HG02588 (cell line): Measurements from ENCODE around the gene NYNRIN.
"Not testable (repeated sequence)": the region's sequence is repeated elsewhere in the genome, so short reads cannot be mapped to it uniquely, and the experiment has no call there.

Source experiments
- ATAC-seq: cut with Tn5 transposase; IDR thresholded peaks from one replicate; pipeline ENCODE4 v1.9.1; 2021; ENCODE audit warnings: mild to moderate bottlenecking, moderate library complexity; ENCODE audit not compliant: unreplicated experiment

NYNRIN gene

DNA sequence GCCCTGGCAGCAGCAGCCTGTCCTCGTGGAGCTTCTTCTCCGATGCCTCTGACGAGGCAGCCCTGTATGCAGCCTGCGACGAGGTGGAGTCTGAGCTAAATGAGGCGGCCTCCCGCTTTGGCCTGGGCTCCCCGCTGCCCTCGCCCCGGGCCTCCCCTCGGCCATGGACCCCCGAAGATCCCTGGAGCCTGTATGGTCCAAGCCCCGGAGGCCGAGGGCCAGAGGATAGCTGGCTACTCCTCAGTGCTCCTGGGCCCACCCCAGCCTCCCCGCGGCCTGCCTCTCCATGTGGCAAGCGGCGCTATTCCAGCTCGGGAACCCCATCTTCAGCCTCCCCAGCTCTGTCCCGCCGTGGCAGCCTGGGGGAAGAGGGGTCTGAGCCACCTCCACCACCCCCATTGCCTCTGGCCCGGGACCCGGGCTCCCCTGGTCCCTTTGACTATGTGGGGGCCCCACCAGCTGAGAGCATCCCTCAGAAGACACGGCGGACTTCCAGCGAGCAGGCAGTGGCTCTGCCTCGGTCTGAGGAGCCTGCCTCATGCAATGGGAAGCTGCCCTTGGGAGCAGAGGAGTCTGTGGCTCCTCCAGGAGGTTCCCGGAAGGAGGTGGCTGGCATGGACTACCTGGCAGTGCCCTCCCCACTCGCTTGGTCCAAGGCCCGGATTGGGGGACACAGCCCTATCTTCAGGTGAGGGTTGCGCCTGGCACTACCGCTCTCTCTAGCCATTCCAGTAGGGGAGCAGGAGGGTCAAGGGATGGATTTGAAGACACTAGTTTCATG is 28.7 kb upstream of the NYNRIN start:
- no peak for ATAC-seq

DNA sequence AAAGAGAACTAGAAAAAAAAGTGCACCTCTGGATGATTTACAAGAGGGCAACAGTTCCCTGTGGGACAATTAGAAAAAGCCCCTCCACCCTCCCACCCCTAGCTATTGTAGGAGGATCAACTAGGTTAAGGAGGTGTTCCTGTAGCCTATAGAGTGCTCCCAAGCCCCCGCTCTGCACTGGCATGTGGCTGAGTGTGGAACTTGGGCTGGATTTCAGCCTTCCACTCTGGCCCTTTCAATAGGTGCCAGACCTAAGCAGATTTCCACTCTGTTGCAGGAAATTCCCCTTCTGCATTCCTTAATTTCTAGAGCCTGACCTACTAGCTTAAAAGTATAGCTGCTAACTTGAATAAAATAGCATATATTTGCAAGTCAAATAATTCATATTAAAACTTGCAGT is 28.1 kb upstream of the NYNRIN start:
- no peak for ATAC-seq

DNA sequence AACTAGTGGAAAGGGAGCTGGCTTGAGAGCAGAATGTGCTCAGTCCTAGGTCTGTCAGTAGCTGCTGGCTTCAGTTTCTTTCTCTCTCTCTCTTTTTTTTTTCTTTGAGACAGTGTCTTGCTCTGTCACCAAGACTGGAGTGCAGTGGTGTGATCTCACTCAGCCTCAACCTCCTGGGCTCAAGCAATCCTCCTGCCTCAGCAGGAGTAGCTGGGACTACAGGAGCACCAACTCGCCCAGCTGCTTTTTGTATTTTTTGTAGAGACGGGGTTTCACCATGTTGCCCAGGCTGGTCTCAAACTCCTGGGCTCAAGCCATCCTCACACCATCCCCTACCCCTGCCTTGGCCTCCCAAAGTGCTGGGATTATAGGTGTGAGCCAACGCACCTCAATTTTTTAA is 27.2 kb upstream of the NYNRIN start:
- ATAC-seq: not testable (repeated sequence)

DNA sequence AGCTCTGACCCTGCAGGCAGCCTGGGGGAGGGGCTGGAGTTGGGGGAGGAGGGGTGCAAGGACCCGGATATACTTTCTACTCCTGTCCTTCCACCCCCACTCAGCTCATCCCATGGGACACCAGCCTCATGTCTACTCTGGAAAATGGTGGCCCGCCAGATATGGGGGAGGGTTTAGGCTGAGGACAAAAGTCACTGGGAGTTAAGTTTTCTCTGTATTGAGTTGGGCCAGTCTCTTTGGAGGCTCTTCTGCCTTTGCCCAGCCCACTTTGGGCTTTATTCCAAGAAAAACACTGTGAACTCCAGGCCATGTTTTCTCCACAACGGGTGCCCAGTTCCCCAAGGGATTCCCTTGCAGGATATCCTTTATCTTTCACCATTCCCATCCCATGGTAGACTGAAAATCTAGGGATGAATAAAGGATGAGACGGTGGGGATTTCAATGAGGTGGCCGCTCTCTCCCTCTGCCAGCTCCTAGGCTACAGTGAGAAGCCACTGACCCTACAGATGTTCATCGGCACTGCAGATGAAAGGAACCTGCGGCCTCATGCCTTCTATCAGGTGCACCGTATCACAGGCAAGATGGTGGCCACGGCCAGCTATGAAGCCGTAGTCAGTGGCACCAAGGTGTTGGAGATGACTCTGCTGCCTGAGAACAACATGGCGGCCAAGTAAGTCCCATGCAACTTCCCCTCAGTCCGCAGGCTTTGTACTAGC is 25.9 kb upstream of the NYNRIN start:
- ATAC-seq: no peak

DNA sequence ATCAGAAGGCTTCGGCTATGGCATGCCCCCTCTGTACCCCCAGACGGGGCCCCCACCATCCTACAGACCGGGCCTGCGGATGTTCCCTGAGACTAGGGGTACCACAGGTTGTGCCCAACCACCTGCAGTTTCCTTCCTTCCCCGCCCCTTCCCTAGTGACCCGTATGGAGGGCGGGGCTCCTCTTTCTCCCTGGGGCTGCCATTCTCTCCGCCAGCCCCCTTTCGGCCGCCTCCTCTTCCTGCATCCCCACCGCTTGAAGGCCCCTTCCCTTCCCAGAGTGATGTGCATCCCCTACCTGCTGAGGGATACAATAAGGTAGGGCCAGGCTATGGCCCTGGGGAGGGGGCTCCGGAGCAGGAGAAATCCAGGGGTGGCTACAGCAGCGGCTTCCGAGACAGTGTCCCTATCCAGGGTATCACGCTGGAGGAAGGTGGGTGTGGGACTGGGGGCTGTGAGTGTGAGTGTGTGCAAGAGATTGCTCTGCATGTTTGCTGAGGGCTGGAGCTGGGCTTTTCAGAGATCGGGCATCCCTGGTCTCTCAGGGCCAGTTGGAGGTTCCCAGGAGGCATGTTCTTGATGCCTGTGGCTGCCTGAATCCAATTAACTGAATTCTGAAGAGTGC is 22.2 kb upstream of the NYNRIN start:
- ATAC-seq: no peak

DNA sequence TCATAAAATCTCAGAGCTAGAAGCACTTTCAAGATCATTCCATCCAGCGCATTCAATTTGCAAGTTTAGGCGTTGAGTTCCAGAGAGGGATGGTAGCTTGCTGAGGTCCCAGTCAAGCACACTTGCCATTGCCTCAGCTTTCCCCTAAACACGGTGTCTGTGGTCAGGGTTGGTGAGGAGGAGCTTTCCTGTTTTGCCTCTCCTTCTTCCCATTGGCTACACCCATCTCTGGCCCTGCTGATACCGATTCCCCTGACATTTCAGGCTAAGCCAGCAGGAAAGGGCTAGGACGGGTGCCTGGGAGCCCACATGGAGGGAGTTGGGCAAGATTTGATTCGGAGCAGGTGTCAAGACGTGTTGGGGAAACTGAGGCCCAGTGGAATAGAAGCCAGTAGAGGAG is 21.7 kb upstream of the NYNRIN start:
- ATAC-seq: no peak

DNA sequence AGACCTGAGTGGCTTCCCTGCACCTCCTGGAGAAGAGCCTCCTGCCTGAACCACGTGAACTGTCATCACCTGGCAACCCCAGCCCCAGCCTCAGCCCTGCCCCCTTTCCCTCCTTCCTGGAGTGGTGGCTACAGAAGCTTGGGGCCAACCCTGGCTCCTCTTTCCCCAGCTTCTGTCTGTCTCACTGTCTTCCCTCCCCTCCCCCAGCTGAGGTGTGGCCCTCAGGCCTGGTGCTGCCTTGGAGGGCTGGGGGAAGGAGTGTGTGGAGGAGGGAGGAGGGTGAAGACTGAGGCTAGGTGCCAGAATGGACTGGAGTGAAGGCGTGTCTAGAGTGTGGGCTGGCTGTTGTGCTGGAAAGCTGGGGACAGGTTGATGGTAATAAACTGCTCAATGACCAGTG is 21.1 kb upstream of the NYNRIN start:
- ATAC-seq: no peak

DNA sequence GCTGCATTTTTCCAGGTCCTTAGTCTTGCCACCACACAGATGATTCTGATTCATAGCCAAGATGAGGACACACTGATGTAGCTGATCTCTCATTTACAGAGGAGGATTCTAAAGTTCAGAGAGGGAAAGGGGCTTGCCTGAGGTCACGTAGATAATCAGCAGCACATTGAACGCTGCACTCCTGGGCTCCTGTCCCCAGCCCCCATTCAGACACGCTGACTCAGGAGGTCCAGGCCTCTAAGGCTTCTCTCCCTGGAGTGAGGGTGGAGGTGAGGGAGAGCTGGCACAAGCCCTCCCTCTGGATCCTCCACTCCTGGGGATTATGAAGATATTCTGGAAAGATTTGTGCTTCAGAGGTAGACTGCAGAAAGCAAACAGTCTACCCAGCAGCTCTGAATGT is 20.5 kb upstream of the NYNRIN start:
- ATAC-seq: no peak

DNA sequence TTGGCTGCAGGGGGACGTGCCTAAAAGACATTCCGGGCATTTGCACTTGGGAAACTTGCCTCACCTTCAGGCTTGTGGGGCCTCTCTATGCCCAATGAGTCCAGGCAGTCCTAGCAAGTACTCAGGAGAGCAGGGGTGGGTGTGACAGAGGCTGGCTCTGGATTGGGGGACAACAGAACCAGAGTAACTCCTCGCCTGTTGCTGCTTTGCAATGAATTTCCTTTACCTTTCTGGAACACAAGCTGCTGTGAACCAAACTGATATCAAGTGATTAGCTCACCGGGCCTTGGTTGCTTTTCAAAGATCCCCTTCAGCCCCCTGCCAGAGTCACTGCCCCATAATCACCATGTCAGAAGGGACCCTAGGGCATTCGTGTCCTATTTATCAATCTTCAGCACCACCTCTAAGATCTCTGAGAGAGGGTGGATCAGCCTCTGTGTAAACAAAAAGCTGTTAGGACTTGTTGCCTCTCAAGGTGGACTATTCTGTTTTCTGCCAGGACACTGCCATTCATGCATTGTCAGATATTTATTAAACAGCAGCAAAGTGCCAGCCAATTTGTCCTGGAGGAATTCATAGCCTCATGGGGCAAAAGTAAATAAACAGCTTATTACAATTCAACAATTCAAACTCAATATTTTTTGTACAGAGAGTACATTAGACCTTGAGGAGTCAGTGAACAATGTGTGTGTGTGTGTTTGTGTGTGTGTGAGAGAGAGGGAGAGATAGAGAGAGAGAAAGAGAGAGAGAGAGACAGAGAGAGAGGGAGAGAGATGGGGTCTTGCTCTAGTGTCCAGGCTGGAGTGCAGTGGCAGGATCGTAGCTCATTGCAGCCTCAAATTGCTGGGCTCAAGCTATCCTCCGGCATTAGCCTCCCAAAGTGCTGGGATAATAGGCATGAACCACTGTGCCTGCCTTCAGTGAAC is 19.6 kb upstream of the NYNRIN start:
- ATAC-seq: no peak

DNA sequence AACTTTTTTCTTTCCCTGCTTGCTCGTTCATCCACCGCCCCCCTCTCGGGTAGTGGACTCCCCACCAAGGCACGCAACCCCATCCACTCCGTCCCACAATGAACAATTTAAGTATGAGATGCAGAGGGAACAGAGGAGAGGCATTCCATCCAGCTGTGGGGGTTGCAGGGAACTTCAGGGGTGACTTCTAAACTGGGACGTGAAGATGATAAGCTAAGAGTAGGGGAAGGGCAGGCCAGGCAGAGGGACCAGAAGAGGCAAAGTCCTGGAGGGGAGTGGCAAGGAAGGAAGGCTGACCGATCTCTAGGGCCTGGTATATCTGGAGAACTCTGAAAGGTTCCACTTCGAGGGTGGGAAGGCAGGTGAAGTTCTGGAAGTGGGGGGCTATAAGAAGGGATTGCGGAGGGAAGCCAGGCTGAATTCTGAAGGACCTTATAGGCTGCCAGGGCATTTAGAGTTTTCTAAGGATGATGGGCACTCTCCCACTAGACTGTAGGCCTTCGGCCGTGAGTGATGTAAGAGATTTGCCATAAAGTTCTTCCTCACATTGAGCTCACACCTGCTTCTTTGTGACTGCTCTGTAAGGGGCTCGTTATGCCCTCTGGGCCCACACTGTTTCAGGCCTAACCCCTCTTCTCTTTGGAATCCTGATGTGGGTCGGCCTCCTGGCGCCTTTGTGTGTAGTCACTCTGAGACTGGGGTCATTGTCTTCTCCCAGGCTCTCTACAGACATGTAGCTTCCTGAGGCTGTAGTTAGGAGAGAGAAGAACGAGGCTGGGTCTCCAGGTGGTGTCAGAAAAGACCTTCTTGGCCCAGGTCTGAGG is 18.7 kb upstream of the NYNRIN start:
- ATAC-seq: no peak

DNA sequence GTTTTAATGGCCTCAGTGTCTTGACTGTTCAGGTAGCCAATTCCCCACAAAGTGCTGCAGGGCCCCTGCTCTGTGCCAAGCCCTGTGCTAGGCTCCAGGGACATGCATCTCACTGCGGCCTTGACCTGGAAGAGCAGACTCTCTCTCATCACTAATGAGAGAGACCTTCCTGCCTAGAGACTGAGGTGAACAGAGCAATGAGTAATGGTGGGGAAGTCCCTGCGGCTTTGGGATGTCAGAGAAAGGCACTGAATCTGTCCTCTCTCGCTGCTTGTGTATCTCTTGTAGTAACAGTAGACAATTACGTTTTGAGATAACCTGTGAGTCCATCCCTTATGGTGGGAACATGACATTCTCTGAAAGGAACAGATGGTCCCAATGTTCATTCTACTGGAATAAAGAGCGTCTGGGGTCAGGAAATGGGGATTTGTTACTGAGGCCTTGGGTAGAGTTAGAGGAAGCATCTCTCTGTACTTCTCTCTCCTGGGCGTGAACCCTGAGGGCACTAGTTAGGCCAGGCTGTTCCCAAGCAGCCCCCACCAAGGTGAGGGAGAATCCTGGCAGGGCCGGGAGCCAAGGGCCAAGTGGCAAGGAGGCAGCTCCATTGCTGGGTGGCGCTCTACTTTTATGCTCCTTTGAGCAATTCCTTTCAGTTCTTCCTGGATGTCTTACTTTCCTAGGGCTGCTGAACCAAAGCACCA is 17.3 kb upstream of the NYNRIN start:
- no peak for ATAC-seq

DNA sequence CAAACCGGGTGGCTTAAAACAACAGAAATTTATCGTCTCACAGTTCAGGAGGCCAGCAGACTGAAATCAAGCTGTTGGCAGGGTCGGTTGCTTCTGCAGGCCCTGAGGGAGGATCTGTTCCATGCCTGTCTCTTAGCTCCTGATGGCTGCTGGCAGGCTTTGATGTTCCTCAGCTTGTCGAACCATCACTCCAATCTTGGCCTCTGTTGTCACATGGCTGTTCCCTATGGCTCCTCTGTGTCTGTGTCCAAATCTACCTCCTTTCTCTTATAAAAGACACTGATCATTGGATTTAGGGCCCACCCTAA is 16.8 kb upstream of the NYNRIN start:
- ATAC-seq: no peak

DNA sequence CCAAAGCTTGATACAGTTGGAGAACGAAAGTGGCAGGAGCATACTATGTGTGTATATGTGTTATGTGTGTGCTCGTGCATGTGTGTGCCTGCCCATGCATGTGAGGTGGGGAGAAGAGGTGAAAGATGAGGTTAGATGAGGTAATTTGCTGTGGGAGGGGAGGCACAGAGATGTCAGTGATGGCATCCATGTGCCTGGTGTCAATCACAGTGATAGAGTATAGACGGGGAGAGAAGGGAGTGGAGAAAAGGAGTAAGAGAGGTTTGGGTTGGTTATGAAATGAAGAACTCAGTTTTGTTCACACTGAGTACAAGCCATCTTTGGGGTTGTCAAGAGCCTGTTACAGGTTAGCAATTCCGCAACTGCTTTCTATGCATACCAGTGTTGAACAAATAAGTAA is 14.6 kb upstream of the NYNRIN start:
- no peak for ATAC-seq

DNA sequence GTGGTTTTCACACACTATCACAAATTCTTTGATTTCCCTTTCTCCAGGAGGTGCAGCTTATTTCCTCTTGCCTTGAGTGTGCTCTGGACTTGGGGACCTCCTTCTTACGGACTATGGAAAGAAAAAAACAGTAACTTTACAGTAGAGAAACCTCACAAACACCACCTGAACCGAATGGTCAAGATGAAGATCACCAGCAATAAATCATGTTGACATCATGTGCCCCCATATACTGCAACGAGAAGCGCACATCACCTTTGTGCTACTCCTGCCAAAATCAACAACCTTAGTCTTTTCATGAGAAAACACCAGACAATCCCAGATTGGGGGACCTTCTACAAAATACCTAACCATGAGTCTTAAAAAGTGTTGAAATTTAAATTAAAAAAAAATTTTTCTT is 13.3 kb upstream of the NYNRIN start:
- no peak for ATAC-seq

DNA sequence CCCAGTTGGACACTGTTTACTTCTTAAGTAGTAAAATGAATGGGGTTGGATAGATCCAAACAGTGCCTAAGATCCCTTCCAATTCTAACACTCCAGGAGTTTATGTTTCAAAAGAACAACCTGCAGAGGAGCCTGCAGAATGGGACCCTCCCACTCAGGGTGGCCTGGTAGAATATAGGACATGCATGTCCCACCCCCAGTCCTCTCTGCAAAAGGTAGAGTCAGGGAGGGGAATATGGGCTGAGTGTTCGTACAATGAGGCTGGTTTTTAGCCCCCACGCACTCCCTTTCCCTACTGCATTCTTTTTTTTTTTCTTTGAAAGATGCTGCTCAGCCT is 11.8 kb upstream of the NYNRIN start:
- no peak for ATAC-seq

DNA sequence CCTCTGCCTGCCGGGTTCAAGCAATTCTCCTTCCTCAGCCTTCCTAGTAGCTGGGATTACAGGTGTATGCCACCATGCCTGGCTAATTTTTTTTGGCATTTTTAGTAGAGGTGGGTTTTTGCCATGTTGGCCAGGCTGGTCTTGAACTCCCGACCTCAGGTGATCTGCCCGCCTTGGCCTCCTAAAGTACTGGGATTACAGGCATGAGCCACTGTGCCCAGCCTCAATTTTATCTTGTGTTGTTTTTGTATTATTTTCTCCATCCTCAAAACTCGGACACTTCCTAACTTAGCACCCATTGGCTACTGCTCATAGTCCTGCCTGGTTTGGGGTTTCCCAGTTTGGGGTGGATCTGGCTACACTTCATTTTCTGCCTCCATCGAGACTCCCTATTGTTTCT is 11.2 kb upstream of the NYNRIN start:
- not testable (repeated sequence) for ATAC-seq

DNA sequence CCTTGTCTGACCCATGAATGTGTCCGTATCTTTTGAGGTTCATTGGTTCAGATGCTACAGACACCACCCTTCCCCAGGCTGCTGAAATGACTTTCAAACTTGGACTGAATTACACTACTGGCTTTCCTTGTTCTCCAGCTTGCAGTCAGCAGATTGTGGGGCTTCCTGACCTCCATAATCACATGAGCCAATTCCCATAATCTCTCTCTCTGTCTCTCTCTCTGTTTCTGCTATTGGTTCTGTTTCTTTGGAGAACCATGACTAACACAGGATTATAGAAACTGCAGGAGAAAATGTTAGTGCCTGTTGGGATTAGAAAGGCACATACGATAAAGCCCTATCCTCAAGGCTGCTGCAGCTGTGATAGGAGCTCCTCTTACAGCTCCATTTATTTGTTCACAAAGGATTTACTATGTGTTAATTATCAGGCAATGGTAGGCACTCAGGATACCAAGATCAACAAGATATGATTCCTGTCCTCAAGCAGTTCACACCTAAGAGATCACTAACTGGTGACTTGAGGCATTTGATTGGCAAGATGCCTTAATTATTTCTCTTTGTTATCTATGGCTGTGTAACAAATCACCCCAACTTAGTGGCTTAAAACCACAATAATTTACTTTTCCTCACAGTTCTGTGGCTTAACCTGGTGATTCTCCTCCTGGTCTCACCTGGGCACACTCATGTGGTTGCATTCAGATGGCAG is 10.2 kb upstream of the NYNRIN start:
- ATAC-seq: no peak

DNA sequence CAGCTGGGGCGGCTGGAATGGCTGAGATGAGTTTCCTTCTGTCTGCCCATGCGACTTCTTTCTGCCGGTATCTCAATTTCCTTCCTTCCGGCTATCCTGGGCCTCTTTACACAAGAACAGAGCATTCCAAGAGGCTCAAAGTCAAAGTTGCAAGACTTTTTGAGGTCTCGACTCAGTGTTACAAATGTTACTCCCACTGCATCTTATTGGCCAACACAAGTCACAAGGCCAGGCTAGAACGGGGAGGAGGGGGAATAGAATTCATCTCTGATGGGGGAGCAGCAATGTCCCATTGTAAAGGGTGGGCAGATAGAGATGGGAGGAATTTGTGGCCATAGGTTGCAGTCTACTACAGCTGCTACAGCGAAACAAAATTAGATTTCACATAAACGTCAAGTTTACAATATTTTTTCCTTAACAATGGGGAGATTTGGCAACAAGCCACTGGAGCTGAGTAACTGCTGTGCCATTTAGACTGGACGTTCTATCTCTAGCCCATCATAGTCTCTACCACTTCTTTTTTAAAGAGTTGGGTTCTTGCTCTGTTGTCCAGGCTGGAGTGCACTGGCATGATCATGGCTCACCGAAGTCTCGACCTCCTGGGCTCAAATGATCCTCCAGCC is 9.5 kb upstream of the NYNRIN start:
- ATAC-seq: no peak
